Measurements from ENCODE around the gene FLYWCH1.

FLYWCH1 gene

GRCh38 chr16:2911638-2912329, at the start of gene FLYWCH1:
Gene FLYWCH1, plus strand, starts transcription at chr16:2911931. Its CDS starts 17,755 bp downstream, at chr16:2929686.
- DNase-seq, result peak; percentile 99

- DNase-seq, result no peak
Observed at GRCh38 chr16:2865651-2866050, 46.1 kb upstream of the FLYWCH1 start.

- DNase-seq, result no peak
Observed at GRCh38 chr16:2866431-2866830, 45.3 kb upstream of the FLYWCH1 start.

- DNase-seq, result no peak
Observed at GRCh38 chr16:2867661-2867986, 44.1 kb upstream of the FLYWCH1 start.

GRCh38 chr16:2867987-2868789, 43.5 kb upstream of the FLYWCH1 start:
- peak; percentile 81 for DNase-seq

GRCh38 chr16:2871926-2872325, 39.8 kb upstream of the FLYWCH1 start:
- DNase-seq, result no peak

GRCh38 chr16:2874032-2874911, 37.5 kb upstream of the FLYWCH1 start:
- peak; percentile 13 for DNase-seq

- DNase-seq, result peak; percentile 42
Observed at GRCh38 chr16:2874912-2875362, 36.8 kb upstream of the FLYWCH1 start.

- no peak for DNase-seq
Observed at GRCh38 chr16:2879854-2880508, 31.8 kb upstream of the FLYWCH1 start.

- peak; percentile 28 for DNase-seq
Observed at GRCh38 chr16:2881783-2882649, 29.7 kb upstream of the FLYWCH1 start.

GRCh38 chr16:2882650-2883457, 28.9 kb upstream of the FLYWCH1 start, which contains the start of gene FLYWCH2:
Gene FLYWCH2, plus strand, starts transcription at chr16:2883215. Its CDS starts 13,235 bp downstream, at chr16:2896450.
- DNase-seq, result peak; percentile 94

GRCh38 chr16:2883458-2883908, 28.2 kb upstream of the FLYWCH1 start:
- no peak for DNase-seq

- no peak for DNase-seq
Observed at GRCh38 chr16:2884041-2884451, 27.7 kb upstream of the FLYWCH1 start.

- no peak for DNase-seq
Observed at GRCh38 chr16:2894231-2894630, 17.5 kb upstream of the FLYWCH1 start.

- no peak for DNase-seq
Observed at GRCh38 chr16:2895813-2896212, 15.9 kb upstream of the FLYWCH1 start.

GRCh38 chr16:2896480-2897010, 15.2 kb upstream of the FLYWCH1 start:
- DNase-seq, result no peak

- DNase-seq, result no peak
Observed at GRCh38 chr16:2897110-2897509, 14.6 kb upstream of the FLYWCH1 start.

- no peak for DNase-seq
Observed at GRCh38 chr16:2898831-2899563, 12.7 kb upstream of the FLYWCH1 start.

GRCh38 chr16:2899564-2900072, 12.1 kb upstream of the FLYWCH1 start:
- no peak for DNase-seq
